Activated CD8-positive, alpha-beta memory T cell treated with anti-CD3 and anti-CD28 coated beads, Interleukin-2, amount 50 U/mL, for 24 hours (primary cell): Measurements from ENCODE around the gene PAK1.
"Not testable (repeated sequence)": the region's sequence is repeated elsewhere in the genome, so short reads cannot be mapped to it uniquely, and the experiment has no call there.

Source experiments
- DNase-seq: peaks from one replicate; pipeline ENCODE4 v3.0.0-alpha.2; 2020; ENCODE audit errors: extremely low read depth

PAK1 gene

DNA sequence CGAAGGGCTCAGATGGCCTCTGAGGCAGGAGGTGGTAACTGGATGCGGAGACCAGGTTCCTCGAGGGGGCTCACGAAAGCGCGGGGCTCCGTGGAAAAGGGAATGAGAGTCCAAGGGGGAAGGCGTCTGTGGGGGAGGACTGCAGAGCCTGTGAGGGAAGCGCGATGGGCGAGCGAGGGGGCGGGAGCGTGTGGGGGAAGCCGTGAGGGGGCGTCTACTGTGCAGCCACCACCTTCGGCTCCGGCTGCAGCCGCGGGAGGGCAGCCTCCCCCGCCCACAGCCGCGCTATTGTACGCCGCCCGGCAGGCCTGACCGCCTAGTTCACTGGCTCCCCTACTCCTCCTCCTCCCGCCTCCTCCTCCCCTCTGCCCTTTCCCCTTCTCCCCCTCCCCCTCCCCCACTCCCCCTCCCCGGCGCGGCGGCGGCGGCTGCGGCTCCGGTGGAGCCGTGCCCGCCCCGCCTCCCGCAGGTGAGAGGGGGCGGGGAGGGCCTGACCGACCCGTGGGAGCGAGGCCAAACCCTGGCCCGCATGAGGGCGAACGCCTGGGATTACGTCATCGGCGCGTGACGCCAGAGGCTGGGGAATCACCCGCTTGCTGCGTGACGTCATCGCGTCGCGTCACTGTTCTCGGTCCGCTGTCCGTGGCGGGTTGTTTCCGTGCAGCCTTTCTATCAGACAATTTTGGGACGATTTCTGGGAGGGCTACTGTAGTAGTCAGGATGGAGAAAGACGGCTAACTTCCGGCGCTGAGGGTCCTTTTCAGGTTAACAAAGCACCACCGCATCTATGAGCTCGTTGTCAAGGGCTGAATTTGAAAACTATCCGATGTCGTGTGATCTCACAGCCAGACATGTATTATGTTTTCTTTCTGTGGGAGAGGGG is at the start of gene PAK1:
PAK1 (minus strand) TSS at position 294 of the 883 bp plus-strand sequence. CDS start 81,574 bp downstream, outside the sequence.
- DNase-seq, result peak; percentile 66

DNA sequence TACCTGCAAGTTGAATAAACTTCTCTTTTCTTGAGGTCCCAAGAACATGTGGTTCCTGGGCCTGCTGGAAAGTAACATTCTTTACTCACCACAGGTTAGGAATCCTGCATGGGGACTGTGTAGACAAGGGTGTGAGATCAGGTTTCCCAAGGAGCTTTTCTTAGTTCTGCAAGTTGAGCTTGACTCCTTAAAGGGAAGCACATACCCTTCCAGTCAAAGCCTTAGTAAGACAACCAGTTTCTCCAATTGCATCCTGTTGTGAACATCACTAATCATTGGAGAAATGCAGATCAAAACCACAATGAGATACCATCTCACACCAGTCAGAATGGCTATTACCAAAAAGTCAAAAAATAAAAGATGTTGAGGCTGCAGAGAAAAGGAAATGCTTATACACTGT is 48.3 kb upstream of the PAK1 start:
- no peak for DNase-seq

DNA sequence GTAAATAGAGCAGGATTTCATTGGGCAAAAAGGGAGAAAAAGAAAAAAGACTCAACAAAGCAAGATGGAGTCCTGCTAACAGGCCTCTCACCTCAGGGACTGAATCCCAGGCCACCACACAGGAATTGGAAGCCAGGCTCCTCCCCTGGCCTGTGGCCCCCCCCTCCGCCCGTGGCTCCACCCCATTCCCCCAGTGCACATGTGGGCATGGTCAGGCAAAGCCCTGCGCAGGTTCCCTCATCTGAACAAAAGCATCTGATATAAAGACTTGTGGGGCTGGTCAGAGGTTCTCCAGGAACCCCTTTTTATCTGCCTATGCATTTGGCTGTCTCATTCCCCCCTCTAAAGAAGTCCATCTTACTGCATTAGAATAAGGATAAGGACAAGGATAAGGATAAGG is 46.0 kb upstream of the PAK1 start:
- DNase-seq, result no peak

DNA sequence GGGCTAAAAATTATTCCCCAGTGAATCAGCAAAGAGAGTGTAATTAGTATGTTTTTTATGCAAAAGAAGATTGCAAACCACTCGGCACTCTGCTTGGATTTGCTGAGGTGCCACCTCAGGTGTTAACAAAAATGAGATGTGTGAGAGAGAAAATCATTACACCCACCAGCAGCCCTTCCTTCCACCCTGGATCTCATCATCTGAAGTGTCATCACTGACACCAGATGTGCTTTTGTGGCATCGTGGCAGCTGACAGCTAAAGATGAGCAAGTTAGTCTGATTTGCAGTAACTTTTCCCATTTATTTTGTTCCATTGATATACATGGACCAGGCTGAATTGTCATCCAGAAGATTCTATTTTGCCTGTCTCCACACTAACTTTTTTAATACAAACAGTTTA is 44.6 kb upstream of the PAK1 start:
- no peak for DNase-seq

DNA sequence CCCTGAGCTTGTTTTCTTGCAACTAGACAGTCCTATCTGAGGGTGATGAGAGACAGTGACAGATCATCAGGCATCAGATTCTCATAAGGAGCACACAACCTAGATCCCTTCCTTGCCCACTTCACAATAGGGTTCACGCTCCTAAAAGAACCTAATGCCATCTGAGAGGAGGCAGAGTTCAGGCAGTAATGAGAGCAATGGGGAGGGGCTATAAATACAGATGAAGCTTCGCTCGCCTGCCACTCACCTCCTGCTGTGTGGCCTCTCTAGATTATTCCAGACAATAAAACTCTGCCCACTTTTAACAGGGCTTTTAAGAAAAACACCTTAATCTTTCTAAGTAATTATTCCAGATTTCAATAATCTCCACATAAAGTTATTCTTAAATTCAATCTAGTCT is 43.9 kb upstream of the PAK1 start:
- DNase-seq, result no peak

DNA sequence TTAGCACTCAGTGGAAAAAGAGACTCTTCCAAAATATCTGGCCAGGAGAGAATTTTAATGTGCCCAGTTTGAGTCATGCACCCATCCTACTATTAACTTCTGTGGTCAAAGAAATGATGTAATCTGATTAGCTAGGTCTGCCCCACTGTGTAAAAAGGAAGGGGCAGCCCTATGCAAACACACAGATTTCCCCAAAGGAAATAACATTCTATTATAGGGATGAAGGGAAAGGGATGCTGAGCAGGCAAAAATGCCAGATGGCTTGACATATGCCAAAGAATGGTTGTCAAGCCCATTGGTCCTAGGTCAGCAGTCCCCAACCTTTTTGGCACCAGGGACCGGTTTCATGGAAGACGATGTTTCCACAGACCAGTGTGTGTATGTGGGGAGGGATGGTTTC is 43.3 kb upstream of the PAK1 start:
- no peak for DNase-seq

DNA sequence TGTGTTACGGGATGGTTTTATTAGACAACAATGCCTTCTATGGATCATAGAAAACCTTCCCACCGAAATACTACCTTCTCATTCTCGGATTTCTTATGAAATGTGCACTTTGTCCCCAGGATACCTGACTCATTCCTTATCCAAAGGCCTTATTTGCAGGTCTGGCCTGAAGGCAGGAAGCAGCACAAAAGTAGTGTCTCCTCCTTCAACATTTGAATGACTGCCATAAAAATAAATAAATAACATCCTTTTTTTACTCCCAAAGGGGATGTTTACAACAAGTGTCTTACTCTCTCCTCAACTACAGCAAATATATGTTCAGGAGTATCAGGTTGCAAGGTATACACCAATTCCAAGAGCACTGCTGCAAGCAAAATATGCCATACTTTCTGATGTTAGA is 41.6 kb upstream of the PAK1 start:
- DNase-seq, result no peak

DNA sequence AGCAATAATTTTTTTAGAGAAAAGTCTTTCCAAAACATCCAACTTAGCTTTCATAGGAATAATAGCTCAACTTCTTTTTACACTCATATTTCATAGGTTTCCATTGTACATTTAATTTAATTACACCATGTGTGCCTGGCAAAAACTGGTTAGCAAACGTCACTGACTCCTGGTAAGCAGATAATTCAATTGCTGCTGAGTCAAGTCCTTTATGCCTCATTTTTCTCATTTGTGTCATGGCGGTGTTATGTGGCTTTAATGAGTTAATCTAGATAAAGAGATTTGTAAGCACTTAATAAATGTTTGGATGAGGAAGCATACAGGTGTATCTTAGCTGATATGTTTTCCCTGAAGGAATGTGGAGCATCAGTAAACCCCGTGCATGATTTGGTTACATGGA is 41.2 kb upstream of the PAK1 start:
- DNase-seq, result no peak

DNA sequence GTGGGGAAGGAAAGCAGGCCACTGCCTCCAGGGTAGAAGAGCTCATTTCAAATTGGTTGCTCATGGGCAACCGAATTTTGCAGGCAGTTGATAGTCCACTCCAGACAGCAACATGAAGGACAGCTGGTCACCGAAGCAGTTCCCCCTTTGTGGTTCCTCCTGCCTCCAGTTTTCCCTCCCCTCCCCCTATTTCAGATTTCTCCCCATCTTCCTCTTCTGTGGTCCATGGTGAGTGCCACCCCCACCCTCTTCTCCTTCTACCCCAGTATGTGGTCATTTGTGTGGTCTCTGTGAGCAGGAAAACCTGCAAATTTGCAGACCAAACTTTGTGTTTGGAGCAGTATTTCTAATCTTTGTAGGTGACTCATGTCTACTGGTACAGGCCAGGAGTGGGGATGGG is 38.2 kb upstream of the PAK1 start:
- no peak for DNase-seq

DNA sequence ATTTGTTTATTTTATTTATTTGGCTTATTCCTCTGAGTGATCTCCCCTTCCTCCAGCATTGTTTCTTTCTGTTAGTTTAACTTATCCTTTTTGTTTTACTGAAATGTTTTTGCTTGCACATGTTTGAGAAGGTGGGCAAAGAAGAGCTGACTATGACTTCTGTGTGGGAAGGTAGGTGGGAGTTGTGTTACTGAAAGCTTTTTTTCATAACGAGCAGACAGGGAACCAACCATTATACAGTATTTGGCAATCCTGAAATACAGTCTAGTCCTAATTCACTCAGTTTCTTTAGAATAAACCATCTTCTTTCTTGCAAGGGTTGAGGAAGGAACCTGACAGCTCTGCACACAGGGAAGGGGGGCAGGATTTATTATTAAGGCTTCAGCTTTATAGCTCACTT is 37.0 kb upstream of the PAK1 start:
- DNase-seq, result no peak

DNA sequence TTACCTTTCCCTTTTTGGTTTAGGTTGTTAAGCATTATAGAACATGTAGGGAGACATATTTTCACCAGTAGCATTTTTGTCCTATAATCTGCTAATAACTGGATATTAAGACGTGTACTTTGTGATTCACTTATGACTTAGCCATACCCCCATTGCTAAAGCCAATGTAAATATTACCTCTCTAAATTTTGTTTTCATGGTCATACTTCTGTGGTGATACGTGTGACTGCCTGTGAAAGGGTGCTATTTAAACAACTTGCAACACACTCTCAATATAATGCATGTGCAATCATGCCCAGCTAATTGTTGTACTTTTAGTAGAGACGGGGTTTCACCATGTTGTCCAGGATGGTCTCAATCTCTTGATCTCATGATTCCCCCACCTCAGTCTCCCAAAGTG is 36.2 kb upstream of the PAK1 start:
- DNase-seq, result no peak

DNA sequence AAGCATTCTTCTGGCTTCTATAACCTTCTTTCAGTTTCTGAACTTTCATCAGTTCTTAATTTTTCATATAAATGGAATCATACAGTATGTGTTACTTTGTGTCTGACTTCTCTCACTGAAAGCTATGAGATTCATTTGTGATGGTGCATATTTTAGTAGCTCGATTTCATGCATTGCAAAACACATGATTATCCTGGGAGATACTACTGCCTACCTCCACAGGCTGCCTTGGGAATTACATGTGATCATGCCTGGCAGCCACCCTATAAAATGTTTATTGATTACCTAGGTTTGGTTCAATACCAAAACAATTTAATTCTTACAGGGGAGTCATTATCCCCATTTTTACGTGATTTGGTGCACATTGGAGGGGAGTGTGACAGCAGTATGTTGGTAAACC is 34.1 kb upstream of the PAK1 start:
- DNase-seq, result no peak

DNA sequence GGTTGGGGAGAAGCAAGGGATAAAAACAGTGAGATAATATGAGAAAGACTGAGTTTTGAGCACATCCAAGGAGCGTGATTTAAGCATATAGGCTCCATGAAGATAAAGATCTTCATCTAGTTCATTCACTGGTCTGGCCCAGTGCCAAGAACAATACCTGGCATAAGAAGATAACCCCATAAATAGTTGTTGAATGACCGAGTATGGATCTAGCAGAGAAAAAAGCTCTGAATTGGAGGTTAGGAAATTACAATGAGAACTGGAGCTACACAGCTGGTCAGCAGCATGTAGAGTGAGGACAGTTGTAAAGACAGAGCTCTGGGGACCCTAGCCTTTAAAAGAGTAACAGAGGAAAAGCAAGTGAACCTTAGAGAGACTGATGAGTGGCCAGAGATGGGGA is 33.0 kb upstream of the PAK1 start:
- DNase-seq, result no peak

DNA sequence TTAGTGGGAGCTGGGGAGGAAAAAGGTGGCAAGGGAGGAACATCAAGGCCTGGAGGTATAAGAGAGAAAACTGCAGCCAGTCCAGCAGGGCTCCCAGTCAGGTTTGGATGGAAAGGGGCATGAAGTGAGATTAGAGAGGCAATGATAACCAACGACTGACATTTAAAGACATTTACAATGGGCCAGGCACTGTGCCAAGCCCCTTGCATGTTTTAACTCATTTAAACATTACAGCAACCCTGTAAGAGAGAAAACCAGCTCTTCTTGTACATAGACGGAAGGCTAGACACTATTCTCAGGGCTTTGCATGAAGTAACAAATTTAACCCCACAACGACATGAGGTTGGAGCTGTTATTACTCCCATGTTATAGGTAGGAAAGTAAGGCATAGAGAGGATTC is 32.1 kb upstream of the PAK1 start:
- no peak for DNase-seq

DNA sequence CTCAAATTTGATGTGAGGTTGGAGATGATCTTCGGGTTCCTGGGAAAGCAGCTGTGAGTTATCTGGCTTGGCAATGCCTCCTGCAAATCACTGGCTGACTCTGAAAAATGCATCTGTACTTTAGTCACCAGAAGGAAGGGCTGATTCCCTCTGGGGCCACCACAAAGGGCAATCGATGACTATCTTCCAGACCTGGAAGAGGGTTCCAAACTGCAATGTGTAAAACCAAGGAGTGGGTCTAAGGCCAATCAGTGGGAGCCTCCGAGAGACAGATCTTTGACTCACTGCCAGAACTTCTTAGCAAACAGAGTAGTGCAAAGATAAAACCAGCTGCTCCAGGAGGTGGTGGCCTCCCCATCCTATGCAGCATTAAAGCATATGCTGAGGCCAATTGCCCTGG is 29.1 kb upstream of the PAK1 start:
- DNase-seq, result no peak

DNA sequence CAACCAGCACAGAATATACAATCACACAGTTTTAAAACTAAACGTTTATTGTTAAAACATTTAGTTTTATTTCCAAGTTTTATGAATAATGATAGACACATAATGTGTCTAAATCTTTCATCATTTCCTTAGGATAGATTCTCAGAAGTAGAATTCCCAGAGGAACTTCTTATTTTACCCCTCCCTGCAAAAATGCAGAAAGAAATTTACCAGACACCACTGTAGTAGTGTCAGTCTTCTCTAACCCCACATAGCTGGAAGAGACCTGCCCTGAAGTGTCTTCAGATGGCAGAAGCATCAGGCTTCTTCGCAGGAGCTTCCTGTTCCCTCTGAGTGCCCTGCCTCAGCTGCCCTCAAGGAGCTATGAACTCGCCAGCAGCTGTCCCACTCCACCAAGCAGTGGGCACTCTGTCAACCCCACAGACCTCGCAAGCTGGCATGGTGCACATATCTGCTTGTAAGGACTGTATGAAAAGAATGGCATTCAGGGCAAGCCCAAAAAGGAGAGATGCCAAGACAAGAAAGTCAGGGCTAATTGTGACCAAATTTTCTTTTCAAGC is 28.5 kb upstream of the PAK1 start:
- DNase-seq, result no peak

DNA sequence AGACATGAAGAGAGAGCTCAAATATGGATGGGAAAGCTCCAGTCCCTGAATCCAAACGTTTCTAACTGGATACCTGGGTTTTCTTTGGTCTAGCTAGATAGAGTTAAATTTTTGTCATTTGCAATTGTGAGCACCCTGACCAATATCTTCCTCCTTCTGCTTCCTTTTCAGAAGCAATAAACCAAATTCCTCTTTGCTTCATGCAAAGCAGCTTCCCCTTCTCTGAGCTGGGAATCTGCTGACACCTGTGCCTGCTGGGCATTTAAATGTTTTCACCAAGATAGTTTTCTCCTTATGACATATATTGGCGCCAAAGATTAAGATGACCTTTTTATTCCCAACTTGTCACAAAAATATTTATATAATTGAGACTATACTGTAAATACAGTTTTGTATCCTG is 27.9 kb upstream of the PAK1 start:
- no peak for DNase-seq

DNA sequence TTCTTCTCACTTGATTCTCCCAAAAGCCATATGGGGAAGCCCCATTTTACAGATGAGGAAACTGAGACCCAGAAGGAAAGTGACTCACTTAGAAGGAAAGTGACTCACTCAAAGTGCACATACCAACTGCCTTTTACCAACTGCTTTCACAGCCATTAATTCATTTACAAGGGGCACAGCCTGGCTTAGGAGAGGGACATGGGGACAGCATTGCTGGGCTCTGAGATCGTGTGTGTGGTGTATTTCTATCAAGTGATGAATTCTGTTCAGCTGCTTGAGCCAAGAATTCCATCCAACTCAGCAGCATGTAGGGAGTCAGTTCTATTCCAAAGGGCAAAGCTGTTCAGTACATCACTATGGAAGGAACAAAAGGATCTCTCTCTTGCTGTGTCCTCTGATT is 23.5 kb upstream of the PAK1 start:
- no peak for DNase-seq

DNA sequence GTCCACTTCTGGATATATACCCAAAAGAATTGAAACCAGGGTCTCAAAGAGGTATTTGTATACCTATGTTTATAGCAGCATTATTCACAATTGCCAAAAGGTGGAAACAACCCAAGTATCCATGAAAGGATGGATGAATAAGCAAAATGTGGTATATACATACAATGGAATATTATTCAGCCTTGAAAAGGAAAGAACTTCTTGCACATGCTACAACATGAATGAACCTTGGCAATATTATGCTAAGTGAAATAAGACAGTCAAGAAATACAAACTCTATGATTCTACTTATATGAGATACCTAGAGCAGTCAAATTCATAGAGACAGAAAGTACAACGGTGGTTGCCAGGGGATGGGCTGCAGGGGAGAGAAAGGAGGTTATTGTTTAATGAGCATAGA is 21.6 kb upstream of the PAK1 start:
- DNase-seq, result no peak

DNA sequence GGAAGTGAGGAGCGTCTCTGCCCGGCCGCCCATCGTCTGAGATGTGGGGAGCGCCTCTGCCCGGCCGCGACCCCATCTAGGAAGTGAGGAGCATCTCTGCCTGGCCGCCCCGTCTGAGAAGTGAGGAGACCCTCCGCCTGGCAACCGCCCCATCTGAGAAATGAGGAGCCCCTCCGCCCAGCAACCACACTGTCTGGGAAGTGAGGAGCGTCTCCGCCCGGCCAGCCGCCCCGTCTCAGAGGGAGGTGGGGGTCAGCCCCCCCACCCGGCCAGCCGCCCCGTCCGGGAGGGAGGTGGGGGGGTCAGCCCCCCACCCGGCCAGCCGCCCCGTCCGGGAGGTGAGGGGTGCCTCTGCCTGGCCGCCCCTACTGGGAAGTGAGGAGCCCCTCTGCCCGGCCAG is 16.1 kb upstream of the PAK1 start:
- not testable (repeated sequence) for DNase-seq

DNA sequence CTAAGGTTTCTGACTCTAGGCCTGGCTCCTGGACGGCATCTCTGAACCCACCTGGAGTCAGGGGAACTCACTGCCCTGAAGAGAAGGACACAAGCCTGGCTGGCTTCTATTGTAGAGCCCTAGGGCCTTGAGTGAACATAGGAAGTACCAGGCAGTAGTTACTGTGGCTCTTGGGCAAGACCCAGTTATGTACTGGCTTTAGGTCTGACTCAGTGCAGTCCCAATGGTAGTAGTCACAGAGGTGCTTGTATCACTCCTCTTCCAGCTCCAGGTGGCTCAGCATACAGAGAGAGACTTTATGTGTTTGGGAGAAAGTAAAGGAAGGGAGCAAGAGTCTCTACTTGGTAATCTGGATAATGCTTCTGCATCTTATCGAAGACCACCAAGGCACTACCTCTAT is 13.9 kb upstream of the PAK1 start:
- no peak for DNase-seq

DNA sequence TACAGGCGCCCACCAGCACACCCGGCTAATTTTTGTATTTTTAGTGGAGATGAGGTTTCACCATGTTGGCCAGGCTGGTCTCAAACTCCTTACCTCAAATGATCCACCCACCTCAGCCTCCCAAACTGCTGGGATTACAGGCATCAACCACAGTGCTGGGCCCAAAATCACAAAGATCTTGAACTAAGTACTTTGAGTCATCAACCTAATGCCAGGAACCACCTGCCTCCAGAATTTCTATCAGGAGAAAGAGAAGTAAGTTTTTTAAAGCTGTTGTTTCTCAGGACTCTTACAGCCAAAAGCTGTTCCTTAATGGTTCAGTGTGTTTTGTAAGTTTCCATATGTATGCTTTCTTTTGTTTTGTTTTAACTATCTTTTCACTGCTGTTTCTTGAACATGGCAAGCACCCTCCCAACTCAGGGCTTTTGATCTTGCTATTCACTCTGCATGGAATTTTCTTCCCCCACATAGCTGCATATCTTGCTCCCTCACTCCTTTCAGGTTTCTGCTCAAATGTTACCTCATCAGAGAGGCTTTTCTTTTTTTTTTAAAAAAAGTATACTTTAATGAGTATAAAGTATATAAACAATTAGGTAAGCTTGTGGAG is 6.0 kb upstream of the PAK1 start:
- no peak for DNase-seq

DNA sequence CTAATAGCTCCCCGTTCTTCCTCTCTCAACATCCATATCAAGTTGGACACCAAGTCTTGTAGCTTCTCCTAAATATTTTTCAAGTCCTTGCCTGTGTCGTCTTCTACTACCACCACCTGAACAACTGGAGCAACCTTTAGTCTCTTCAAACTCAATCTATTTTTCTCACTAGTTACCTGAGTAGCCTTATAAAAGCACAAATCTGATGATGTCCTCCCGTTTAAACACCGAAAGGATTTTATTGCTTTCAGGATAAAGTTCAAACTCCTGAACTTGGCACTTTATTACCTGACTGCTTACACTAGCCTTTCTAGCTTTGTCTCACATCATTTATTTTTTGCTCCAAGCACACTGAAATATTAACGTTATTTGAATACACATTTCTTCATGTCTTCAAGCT is 1.3 kb upstream of the PAK1 start:
- no peak for DNase-seq
